Medulla oblongata (tissue), 1 donor: ENCODE results near the gene CFAP210.
"Not testable (repeated sequence)": the region's sequence is repeated elsewhere in the genome, so short reads cannot be mapped to it uniquely, and the experiment has no call there.

ENCODE experiments used
- DNase-seq: peaks from one replicate; pipeline ENCODE4 v3.0.0-alpha.2; 2015; ENCODE audit errors: extremely low spot score

The CFAP210 gene

GRCh38 chr2:169623235-169623634, 71.0 kb downstream of the CFAP210 start:
- DNase-seq, result no peak

- DNase-seq, result no peak
Observed at GRCh38 chr2:169620509-169620908, 73.7 kb downstream of the CFAP210 start.

GRCh38 chr2:169619946-169620345, 74.3 kb downstream of the CFAP210 start:
- DNase-seq, result no peak

- DNase-seq, result not testable (repeated sequence)
Observed at GRCh38 chr2:169615982-169616381, 78.2 kb downstream of the CFAP210 start.

GRCh38 chr2:169613876-169614275, 80.3 kb downstream of the CFAP210 start:
- DNase-seq, result no peak

GRCh38 chr2:169609264-169609663, 84.9 kb downstream of the CFAP210 start:
- DNase-seq, result no peak

- DNase-seq, result no peak
Observed at GRCh38 chr2:169599568-169599967, 94.6 kb downstream of the CFAP210 start.

GRCh38 chr2:169598982-169599381, 95.2 kb downstream of the CFAP210 start:
- DNase-seq, result no peak

- DNase-seq, result not testable (repeated sequence)
Observed at GRCh38 chr2:169596546-169596945, 97.7 kb downstream of the CFAP210 start.
